Lower lobe of right lung (tissue), 2 donors: ENCODE measurements around the gene ANAPC13. TPM values are rescaled to one million over a fixed set of nuclear protein-coding genes. Genes with fewer than 3 reads are reported as not detected.

Experiments used
- ATAC-seq, 2 donors: fragments of 200-7000 bp; cut with Tn5 transposase; one replicate each; pipeline ENCODE4 v1.9.1; 2020 to 2022; ENCODE audit warnings: mild to moderate bottlenecking in 2 of 2, moderate library complexity in 2 of 2
- DNase-seq: peaks from one replicate; pipeline ENCODE4 v3.0.0-alpha.2; 2020
- H3K27ac ChIP-seq: fragments of 200-600 bp; one replicate; pipeline ENCODE4 v1.8.0; 2022
- H3K27me3 ChIP-seq: fragments of 200-600 bp; one replicate; pipeline ENCODE4 v1.8.0; 2022; ENCODE audit warnings: low read depth
- H3K36me3 ChIP-seq: fragments of 200-600 bp; one replicate; pipeline ENCODE4 v1.8.0; 2022; ENCODE audit warnings: mild to moderate bottlenecking
- H3K4me1 ChIP-seq: fragments of 200-600 bp; one replicate; pipeline ENCODE4 v1.8.0; 2022
- H3K4me3 ChIP-seq: fragments of 200-600 bp; one replicate; pipeline ENCODE4 v1.8.0; 2022; ENCODE audit warnings: mild to moderate bottlenecking
- H3K9me3 ChIP-seq: fragments of 200-600 bp; one replicate; pipeline ENCODE4 v1.8.0; 2022
- CTCF ChIP-seq: fragments of 200-600 bp; IDR thresholded peaks from one replicate; pipeline ENCODE4 v1.8.0; 2022; ENCODE audit warnings: antibody characterized with exemption, mild to moderate bottlenecking
- intact Hi-C: fragments of 100-400 bp; cut with DNase I; formaldehyde crosslinking; loops from one replicate; pipeline ENCODE4 v1.11.0; 2022
- total RNA-seq: library from RNA; stranded (reverse); fragmentation: NEBNext Ultra II Directional; extraction: Animal tissue kit (Norgen Biotek cat#: 25700); gene quantifications from one replicate; pipeline ENCODE4 v1.2.1, GENCODE V29; 2021
- donor health status: DM: no; HTN: yes; CAD: no; lungs with severe emphysema.

ANAPC13 gene
- total RNA-seq, 1 donor from 2014 or later, result 53.1 TPM

- Histone ChIP-seq H3K27ac (no peak overlapping the region), H3K36me3 (no peaks in the 10 kb centered on the region), H3K4me1 (no peaks in the 10 kb centered on the region), H3K4me3 (no peak overlapping the region), H3K9me3 (no peaks in the 10 kb centered on the region), H3K27me3 (no peaks in the 10 kb centered on the region)
- intact Hi-C loops, result no loop called here
- ATAC-seq (no peak), DNase-seq (no peak)
- no peak for TF ChIP-seq CTCF
These were observed 54.8 kb downstream of the ANAPC13 start for GRCh38 chr3:134430950-134431445.

GRCh38 chr3:134430174-134430573, 55.6 kb downstream of the ANAPC13 start:
- Histone ChIP-seq H3K9me3 (no peaks in the 10 kb centered on the region), H3K4me3 (no peak overlapping the region), H3K27me3 (no peaks in the 10 kb centered on the region), H3K4me1 (no peaks in the 10 kb centered on the region), H3K36me3 (no peaks in the 10 kb centered on the region), H3K27ac (no peak overlapping the region)
- DNase-seq (no peak), ATAC-seq (no peak)
- no peak for TF ChIP-seq CTCF
- intact Hi-C loops, result no loop called here

GRCh38 chr3:134428401-134428800, 57.4 kb downstream of the ANAPC13 start:
- no peak overlapping the region for H3K4me3 ChIP-seq
- no peaks in the 10 kb centered on the region for H3K4me1 ChIP-seq
- ATAC-seq (no peak), DNase-seq (no peak)
- no peak for TF ChIP-seq CTCF
- H3K9me3 ChIP-seq, result no peaks in the 10 kb centered on the region
- no peak overlapping the region for H3K27ac ChIP-seq
- H3K27me3 ChIP-seq, result no peaks in the 10 kb centered on the region
- no peaks in the 10 kb centered on the region for H3K36me3 ChIP-seq
- intact Hi-C loops, result no loop called here

Other genes starting within 250 kb of the ANAPC13 start
- 46.3 TPM for gene RYK, start 235.1 kb downstream of the ANAPC13 start, total RNA-seq
- gene AMOTL2, start 111.5 kb downstream of the ANAPC13 start, total RNA-seq, result 77.8 TPM
- 20.6 TPM for gene CEP63, start 72 bp upstream of the ANAPC13 start, total RNA-seq
- gene KY, start 165.0 kb upstream of the ANAPC13 start, total RNA-seq, result 0.24 TPM